Ecto neural progenitor cell (in vitro differentiated cells): Measurements from ENCODE around the gene ELFN2.
"Not testable (repeated sequence)": the region's sequence is repeated elsewhere in the genome, so short reads cannot be mapped to it uniquely, and the experiment has no call there.

Experiments used
- DNase-seq: peaks from one replicate; pipeline ENCODE4 v3.0.0-alpha.2; 2018; ENCODE audit warnings: low spot score

The ELFN2 gene

GRCh38 chr22:37427135-37427710 lies at the start of gene ELFN2:
TSS of gene ELFN2 (minus strand) at chr22:37427479. CDS start at chr22:37375534, 51,945 bp downstream.
- peak; percentile 66 for DNase-seq

GRCh38 chr22:37476389-37477329 lies 49.4 kb upstream of the ELFN2 start:
- no peak for DNase-seq

- DNase-seq, result no peak
Observed at GRCh38 chr22:37474447-37475090, 47.3 kb upstream of the ELFN2 start.

GRCh38 chr22:37473437-37473946 lies 46.2 kb upstream of the ELFN2 start:
- DNase-seq, result no peak

GRCh38 chr22:37472418-37473006 lies 45.2 kb upstream of the ELFN2 start:
- DNase-seq, result no peak

- no peak for DNase-seq
Observed at GRCh38 chr22:37471727-37472417, 44.6 kb upstream of the ELFN2 start.

- no peak for DNase-seq
Observed at GRCh38 chr22:37470087-37470445, 42.8 kb upstream of the ELFN2 start.

- no peak for DNase-seq
Observed at GRCh38 chr22:37469416-37470086, 42.3 kb upstream of the ELFN2 start.

DNA sequence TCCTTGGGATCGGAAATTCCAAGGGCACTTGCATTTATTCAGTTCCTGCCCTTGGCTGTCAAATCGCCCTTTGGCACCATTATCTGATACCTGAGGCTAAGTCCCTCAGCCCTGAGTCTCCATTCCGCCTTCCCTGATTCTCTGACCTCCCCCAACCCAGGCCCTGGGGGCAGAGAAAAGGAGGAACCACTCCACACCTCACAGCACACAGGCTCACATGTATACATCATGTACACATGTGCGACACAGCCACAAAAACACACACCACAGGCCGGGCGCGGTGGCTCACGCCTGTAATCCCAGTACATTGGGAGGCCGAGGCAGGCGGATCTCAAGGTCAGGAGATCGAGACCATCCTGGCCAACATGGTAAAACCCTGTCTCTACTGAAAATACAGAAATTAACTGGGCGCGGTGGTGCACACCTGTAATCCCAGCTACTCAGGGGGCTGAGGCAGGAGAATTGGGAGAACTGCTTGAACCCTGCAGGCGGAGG lies 41.0 kb upstream of the ELFN2 start:
- DNase-seq, result not testable (repeated sequence)

- DNase-seq, result no peak
Observed at GRCh38 chr22:37467391-37467955, 40.2 kb upstream of the ELFN2 start.

GRCh38 chr22:37464181-37464580 lies 36.9 kb upstream of the ELFN2 start:
- no peak for DNase-seq

DNA sequence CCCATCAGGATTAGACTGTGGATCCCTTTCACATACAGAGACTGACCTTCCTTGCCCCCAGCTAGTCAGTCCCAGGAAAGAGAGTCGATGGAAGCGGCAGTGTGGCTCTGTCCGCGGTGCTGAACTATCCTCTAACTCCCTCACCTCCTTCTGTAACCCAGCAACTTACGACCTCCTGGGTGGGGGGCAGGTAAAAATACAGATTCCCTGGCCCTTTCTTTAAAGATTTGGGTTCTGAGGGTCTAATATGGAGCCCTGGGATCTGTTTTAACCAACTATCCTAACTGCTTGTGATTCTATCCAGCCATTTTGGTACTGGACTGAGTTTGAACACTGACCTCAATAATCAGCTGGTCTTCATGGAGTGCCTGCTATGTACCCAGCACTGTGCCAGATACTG lies 35.7 kb upstream of the ELFN2 start:
- peak; percentile 73 for DNase-seq

GRCh38 chr22:37462436-37462835 lies 35.2 kb upstream of the ELFN2 start:
- no peak for DNase-seq

- DNase-seq, result peak; percentile 37
Observed at GRCh38 chr22:37461961-37462360, 34.7 kb upstream of the ELFN2 start.

DNA sequence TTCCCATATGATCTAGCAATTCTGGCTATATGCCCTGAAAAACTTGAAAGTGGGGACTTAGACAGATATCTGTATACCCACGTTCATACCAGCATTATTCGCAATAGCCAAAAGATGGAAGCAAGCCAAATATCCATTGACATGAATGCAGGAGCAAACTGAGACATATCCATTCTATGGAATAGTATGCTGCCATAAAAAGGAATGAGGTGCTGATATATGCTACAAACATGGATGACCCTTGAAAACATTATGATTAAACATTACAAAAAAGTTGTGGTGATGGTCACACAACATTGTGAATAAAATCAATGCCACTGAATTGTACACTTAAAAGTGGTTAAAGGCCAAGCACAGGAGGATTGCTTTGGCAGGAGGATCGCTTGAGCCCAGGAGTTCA lies 33.4 kb upstream of the ELFN2 start:
- DNase-seq, result no peak

- DNase-seq, result no peak
Observed at GRCh38 chr22:37459206-37459605, 31.9 kb upstream of the ELFN2 start.

DNA sequence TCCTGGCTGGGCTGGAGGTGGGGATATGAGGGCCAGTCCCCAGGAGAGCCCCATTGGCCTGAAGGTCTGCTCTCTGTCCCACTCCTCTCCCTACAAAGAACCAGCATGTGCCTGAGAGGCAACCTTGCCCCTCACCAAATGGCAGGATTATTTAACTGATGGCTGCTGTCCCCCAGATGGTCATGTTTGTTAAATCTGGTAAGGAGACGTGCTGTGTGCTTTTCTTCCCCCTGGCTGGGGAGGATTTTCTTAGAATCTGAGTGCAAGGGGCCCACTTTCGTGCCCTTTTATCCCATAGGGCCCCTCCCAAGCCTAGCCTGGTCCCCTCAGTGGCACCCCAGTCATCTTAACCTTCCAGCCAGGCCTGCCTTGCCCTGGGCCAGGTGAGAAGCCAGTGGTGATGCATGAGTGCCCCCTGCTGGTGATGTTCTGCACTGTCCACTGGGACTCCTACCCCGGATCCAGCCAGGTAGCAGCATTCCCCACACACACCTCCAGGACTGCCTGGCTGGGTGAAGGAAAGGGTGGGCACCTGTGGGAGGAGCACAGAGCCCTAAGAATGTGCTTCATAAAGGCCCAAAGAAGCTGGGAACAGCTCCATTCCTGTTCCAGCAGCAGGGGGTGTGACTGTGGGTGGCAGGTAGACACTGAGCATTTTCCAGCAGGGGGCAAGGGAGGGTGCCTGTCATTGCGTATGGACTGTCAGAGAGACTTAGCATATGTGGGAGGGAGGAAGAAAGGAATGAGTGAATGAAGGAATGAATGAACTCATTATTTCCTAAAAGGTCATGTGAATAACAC lies 30.0 kb upstream of the ELFN2 start:
- DNase-seq, result peak; percentile 88

DNA sequence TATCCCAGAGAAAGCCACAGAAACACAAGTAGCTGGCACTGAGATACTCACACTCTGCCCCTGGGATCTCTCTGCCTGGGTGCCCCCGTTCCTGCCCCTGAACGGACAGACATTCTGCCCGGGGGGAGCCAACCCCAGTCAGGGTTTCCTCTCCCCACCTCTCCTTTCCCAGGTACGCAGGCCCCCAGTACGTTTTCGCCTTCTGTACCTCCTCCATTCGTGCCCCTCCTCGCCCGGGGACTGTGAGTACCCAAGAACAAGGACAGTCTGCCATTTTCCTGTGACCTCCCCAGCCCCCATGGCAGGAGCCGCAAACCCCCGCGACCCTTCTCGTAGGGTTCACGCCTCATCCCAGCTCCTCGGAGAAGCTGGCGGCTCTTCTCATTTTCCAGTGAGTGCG lies 29.1 kb upstream of the ELFN2 start:
- no peak for DNase-seq

DNA sequence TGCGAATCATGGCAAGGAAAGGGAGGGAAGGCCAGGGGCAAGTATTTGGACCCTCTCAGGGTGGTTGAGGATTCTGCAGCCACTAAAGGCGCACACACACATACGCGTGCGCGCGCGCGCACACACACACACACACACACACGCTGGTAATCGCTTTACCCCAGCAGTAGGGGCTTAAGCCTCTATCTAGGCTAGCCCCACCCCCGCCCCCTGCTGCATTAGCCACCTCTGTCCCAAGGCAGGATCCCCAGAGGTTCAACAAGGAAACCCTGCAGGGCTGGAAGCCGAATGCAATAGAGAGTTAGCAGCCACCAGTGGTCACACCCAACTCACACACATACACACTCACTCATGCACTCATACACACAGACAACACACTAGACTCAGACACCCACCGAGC lies 28.6 kb upstream of the ELFN2 start:
- peak; percentile 71 for DNase-seq
